Measurements from ENCODE around the gene ASB15. TPM values are rescaled to one million over a fixed set of nuclear protein-coding genes. Genes with fewer than 3 reads are reported as not detected.

The ASB15 gene
- total and polyA plus RNA-seq, 2 of the 8 experiments (the other 6 are each of a cell fraction or from before 2014, with no cell fraction given), result not detected

DNA sequence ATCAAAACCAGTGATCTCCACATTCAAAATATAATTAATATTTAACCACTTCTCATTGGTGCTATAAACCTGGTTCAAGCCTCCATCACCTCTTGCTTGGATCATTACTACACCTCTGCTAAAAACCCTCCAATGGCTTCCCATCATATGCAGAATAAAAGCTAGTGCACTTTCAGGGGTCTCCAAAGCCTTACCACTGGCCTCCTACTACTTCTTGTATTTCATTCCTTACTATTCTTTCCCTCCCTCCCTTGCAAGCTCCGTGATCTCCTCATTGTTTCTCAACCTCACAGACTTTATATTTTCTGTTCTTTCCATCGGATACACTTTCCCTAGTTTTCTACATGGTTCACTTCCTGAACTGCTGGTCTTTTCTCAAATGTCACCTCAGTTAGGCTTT, 85.5 kb downstream of the ASB15 start:
- Histone ChIP-seq H3K36me3 (ENCODE audit: control insufficient read depth in 2 of 4, insufficient read depth in 4 of 4, low read length in 3 of 4) (peaks cover 0 to 55% (median 8%) of the 10 kb centered on the region in 4 experiments; a peak in 5 of 8 replicates), H4K91ac (replicated peaks; ENCODE audit: insufficient read length, low read length) (no peak overlapping the region), H3K27ac (ENCODE audit: low read depth, low read length) (no peak overlapping the region), H2BK15ac (ENCODE audit: low read length) (no peak overlapping the region), H2AFZ (ENCODE audit: low read length) (no peak overlapping the region), H2BK20ac (ENCODE audit: low read length) (no peak overlapping the region), H2BK5ac (ENCODE audit: low read depth, low read length) (no peak overlapping the region), H3K4me2 (ENCODE audit: insufficient read depth in 1 of 2, low read depth in 2 of 2, low read length in 2 of 2) (no peak overlapping the region), H3K27me3 (replicated peaks in 1 of 4; ENCODE audit: control insufficient read depth in 3 of 4, extremely low read depth in 1 of 4, insufficient read depth in 3 of 4, low read length in 3 of 4) (no peaks in the 10 kb centered on the region), H3K79me1 (ENCODE audit: low read depth, low read length) (no peaks in the 10 kb centered on the region), H4K5ac (ENCODE audit: insufficient read length, low read depth, low read length) (no peak overlapping the region), H3K23ac (ENCODE audit: insufficient read length) (no peak overlapping the region), H3K4me1 (replicated peaks in 1 of 4; ENCODE audit: control insufficient read depth in 3 of 4, insufficient read depth in 4 of 4, low read length in 3 of 4) (no peaks in the 10 kb centered on the region), H3K79me2 (ENCODE audit: control insufficient read depth in 1 of 2, insufficient read depth in 2 of 2, low read length in 2 of 2) (no peaks in the 10 kb centered on the region), H3K9me3 (ENCODE audit: insufficient read depth in 2 of 2, low read depth in 1 of 2, low read length in 1 of 2) (no peaks in the 10 kb centered on the region), H3K56ac (replicated peaks; ENCODE audit: insufficient read length, low read depth, low read length) (no peak overlapping the region), H3K18ac (ENCODE audit: extremely low read depth, low read length) (no peak overlapping the region), H3K14ac (ENCODE audit: insufficient read length) (no peak overlapping the region), H3K23me2 (ENCODE audit: low read depth, low read length) (no peaks in the 10 kb centered on the region), H4K8ac (ENCODE audit: extremely low read depth, insufficient read depth, low read length) (no peak overlapping the region), H2BK120ac (replicated peaks; ENCODE audit: low read depth, low read length) (no peak overlapping the region), H4K20me1 (replicated peaks in 1 of 2; ENCODE audit: control insufficient read depth in 1 of 2, insufficient read depth in 2 of 2, low read length in 2 of 2) (no peaks in the 10 kb centered on the region), H2BK12ac (ENCODE audit: low read depth, low read length) (no peak overlapping the region), H3K4me3 (ENCODE audit: extremely low read depth in 1 of 4, insufficient read depth in 2 of 4, low read depth in 3 of 4, low read length in 4 of 4) (no peak overlapping the region), H3K9ac (replicated peaks in 1 of 4; ENCODE audit: extremely low read depth in 1 of 4, low read depth in 3 of 4, low read length in 3 of 4) (no peak overlapping the region), H3K4ac (replicated peaks; ENCODE audit: insufficient read length, low read depth, low read length) (no peak overlapping the region), H2AK5ac (ENCODE audit: low read depth, low read length) (no peak overlapping the region)
- CTCF ChIA-PET (ENCODE audit: partially characterized antibody), result interaction anchor here (2.4 kb wide), 1 partner anchor 50 kb away, joined by 7 read pairs; no protein-coding TSS in a partner anchor
- TF ChIP-seq PHF8 (conservative IDR thresholded peaks at IDR 0.05; ENCODE audit: low read depth, low read length) (no peak), KDM1A (IDR thresholded peaks at IDR 0.05; ENCODE audit: borderline replicate concordance, low read length) (no peak), KDM4A (IDR thresholded peaks at IDR 0.05; ENCODE audit: low read depth, low read length, severe bottlenecking) (no peak), TAF1 (IDR thresholded peaks at IDR 0.05; ENCODE audit: low read depth, low read length) (no peak)
- WGBS, 2 experiments (ENCODE audit: extremely low coverage in 1 of 2, insufficient coverage in 1 of 2, insufficient read length in 1 of 2, insufficient replicate concordance in 2 of 2, low coverage in 1 of 2, low lambda C conversion rate in 2 of 2, missing lambda C conversion rate in 1 of 2), result 88% methylated on average over 2 of the region's 2 CpGs; no CpG with 5 or more reads in 1 of the 2 experiments
- POLR2A ChIA-PET (ENCODE audit: partially characterized antibody), result no interaction called here
- DNase-seq (ENCODE audit: low read depth in 1 of 2, low spot score in 2 of 2) (no peak), FAIRE-seq (no peak)
